Right atrium auricular region (tissue), 2 donors: ENCODE measurements around the gene ITSN1. TPM values are rescaled to one million over a fixed set of nuclear protein-coding genes. Genes with fewer than 3 reads are reported as not detected.
A peak's percentile ranks its signal among the peaks of the same experiment; 100 is the strongest.
"Not testable (repeated sequence)": the region's sequence is repeated elsewhere in the genome, so short reads cannot be mapped to it uniquely, and the experiment has no call there.

Experiments used
- DNase-seq: peaks from one replicate; pipeline ENCODE4 v3.0.0-alpha.2; 2019; ENCODE audit warnings: low spot score
- H3K27ac ChIP-seq, 2 donors: fragments of 200-600 bp; sonication (generic); 1 replicate in 1 of 2; 2 replicates in 1 of 2; pipeline ENCODE4 v1.5.1; 2016 to 2019
- H3K27me3 ChIP-seq, 2 donors: fragments of 200-600 bp; sonication (generic); one replicate each; pipeline versions ENCODE4 v1.5.1 to v1.6.0; 2017 to 2019
- H3K36me3 ChIP-seq: fragments of 200-600 bp; sonication (generic); one replicate; pipeline ENCODE4 v1.5.1; 2016
- H3K4me1 ChIP-seq, 2 donors: fragments of 200-600 bp; sonication (generic); one replicate each; pipeline versions ENCODE4 v1.5.1 to v1.6.0; 2017 to 2019
- H3K4me3 ChIP-seq, 2 donors: fragments of 200-600 bp; sonication (generic); 1 replicate in 1 of 2; 2 replicates in 1 of 2; pipeline ENCODE4 v1.5.1; 2017 to 2019; ENCODE audit warnings: mild to moderate bottlenecking in 1 of 2, moderate library complexity in 1 of 2
- H3K9me3 ChIP-seq, 2 donors: fragments of 200-600 bp; sonication (generic); one replicate each; pipeline ENCODE4 v1.5.1; 2019
- total RNA-seq, 2 donors: library from RNA; depleted of rRNA; stranded (reverse); fragments of >200 nt; gene quantifications; one replicate each; pipeline ENCODE4 v1.1.0, GENCODE V29; 2016
- TF ChIP-seq, protein P1 (sequence below), 2 donors: fragments of 200-600 bp; sonication (generic); IDR thresholded peaks; one replicate each; pipeline ENCODE4 v1.5.1; 2019; ENCODE audit warnings: antibody characterized with exemption in 2 of 2

Gene ITSN1
- total RNA-seq, 2 donors from 2014 or later, result 49.9 to 54.9 TPM

DNA sequence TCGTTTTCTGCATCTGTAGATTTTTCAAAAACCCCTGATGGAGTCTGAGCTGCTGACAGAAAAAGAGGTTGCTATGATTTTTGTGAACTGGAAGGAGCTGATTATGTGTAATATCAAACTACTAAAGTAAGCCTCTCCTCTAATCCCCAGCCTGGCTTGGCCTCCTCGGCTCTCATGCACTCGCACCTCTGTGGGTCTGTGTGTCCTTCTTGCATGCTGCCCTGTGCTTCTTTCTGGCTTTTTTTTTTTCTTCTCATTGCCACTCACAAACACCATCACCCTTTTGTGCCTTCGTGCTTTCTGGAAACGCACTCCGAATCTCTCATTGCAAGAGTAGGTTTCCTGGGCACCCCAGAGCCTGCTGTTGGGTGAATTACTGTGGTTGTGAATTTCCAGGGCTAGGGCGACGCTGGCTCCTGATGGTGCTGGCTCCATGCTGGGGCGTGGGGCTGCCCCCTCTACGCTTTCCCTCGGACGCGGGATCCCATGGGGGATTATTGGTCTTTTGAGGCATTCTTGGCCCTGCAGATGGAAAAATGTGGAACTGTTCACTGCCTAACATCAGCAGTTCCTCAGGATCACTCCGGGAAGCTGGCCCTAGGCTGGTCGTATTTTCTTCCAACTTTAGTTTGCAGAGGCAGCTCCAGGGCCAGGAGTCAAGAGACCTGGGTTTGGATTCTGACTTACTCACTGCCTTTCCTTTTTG, 216.5 kb downstream of the ITSN1 start:
- H3K9me3 ChIP-seq, result no peaks in the 10 kb centered on the region
- TF ChIP-seq, protein P1, sequence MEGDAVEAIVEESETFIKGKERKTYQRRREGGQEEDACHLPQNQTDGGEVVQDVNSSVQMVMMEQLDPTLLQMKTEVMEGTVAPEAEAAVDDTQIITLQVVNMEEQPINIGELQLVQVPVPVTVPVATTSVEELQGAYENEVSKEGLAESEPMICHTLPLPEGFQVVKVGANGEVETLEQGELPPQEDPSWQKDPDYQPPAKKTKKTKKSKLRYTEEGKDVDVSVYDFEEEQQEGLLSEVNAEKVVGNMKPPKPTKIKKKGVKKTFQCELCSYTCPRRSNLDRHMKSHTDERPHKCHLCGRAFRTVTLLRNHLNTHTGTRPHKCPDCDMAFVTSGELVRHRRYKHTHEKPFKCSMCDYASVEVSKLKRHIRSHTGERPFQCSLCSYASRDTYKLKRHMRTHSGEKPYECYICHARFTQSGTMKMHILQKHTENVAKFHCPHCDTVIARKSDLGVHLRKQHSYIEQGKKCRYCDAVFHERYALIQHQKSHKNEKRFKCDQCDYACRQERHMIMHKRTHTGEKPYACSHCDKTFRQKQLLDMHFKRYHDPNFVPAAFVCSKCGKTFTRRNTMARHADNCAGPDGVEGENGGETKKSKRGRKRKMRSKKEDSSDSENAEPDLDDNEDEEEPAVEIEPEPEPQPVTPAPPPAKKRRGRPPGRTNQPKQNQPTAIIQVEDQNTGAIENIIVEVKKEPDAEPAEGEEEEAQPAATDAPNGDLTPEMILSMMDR (IDR thresholded peaks at IDR 0.05), result no peak
- H3K4me1 ChIP-seq, result no peaks in the 10 kb centered on the region
- H3K27ac ChIP-seq, result peak overlapping the region in 1 of 2 donors; percentile 10
- DNase-seq, result no peak
- H3K4me3 ChIP-seq, result no peak overlapping the region
- H3K27me3 ChIP-seq, result no peaks in the 10 kb centered on the region
- no peaks in the 10 kb centered on the region for H3K36me3 ChIP-seq

DNA sequence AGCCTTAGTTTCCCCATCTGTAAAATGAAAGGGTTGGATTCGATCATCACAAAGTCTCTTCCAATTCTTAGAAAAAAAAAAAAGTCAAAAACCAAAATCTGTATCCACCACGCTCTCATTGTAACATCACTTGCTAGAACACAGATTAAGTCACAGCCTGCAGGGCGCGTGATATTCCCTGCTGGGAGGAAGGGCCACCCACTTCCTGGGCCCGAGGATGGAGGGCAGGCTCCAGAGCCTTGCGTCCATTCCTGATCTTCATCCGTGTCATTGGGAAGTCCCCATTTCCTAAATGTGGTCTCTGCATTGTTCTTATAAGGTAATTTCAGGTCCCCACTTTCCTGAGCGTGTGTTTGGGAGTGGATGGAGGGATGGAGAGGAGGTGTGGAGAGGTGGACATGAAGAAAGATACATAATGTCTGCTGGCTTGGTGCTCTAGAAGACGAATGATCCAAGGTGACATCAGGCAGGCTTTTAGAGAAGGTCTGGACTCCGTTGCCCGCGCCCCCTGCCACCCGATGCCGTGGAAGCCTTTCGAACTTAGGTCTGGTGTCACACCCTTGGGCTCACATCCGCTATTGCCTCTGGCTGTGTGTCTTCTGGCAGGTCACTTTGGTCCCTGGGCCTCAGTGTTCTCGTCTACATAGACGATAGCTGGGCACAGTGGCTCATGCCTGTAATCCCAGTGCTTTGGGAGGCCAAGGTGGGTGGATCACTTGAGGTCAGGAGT, 217.2 kb downstream of the ITSN1 start:
- TF ChIP-seq, protein P1 (IDR thresholded peaks at IDR 0.05), result no peak
- Histone ChIP-seq H3K27me3 (no peaks in the 10 kb centered on the region), H3K36me3 (no peaks in the 10 kb centered on the region), H3K4me1 (no peaks in the 10 kb centered on the region), H3K9me3 (no peaks in the 10 kb centered on the region), H3K4me3 (no peak overlapping the region), H3K27ac (no peak overlapping the region)
- DNase-seq, result no peak

DNA sequence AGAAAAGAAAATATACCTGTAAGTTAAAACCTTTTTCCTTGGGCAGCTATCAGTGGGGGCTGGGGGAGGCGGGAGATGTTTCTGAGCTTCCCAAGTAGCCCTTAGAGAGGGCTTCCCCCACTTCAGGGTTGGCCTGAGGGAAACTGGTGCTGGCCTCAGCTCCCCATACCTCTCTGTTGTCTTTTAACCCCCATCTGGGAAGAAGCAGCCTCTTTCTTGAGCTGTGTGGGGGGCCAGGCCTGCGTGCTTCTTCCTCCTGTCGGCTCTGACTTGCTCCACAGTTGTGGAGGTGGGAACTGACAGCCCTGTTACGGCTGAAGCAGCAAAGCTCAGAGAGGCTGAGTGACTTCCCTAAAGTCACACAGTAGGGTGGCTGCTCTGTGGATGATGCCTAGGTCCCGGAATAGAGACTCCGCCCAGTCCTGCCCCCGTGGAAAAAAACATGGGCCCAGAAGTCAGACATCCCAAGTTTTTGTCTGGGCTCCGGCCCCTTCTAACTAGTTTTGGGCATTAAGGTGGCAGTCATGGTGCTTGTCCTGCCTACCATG, 218.1 kb downstream of the ITSN1 start:
- no peak overlapping the region for H3K27ac ChIP-seq
- H3K9me3 ChIP-seq, result no peaks in the 10 kb centered on the region
- H3K36me3 ChIP-seq, result no peaks in the 10 kb centered on the region
- no peak overlapping the region for H3K4me3 ChIP-seq
- TF ChIP-seq, protein P1 (IDR thresholded peaks at IDR 0.05), result no peak
- no peaks in the 10 kb centered on the region for H3K27me3 ChIP-seq
- DNase-seq, result no peak
- no peaks in the 10 kb centered on the region for H3K4me1 ChIP-seq

DNA sequence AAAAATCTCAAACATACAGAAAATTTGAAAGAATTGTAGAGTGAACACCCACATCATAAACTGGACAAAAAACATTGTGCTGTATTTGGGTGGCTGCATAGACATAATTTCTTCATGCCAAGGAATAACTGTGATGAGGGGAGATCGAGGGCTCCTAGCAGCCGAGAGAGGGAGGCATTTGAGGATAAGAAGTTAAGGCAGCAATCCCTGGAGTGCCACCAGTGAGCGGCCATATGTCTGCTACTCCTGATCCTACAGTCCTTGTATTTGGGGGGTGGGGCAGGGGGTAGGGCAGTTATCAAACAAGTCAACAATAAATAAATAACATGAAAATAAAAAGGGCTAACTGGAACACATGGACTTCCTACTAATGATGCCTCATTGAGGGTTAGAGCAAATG, 218.8 kb downstream of the ITSN1 start:
- no peak for DNase-seq
- no peaks in the 10 kb centered on the region for H3K4me1 ChIP-seq
- TF ChIP-seq, protein P1 (IDR thresholded peaks at IDR 0.05), result no peak
- no peak overlapping the region for H3K27ac ChIP-seq
- no peaks in the 10 kb centered on the region for H3K36me3 ChIP-seq
- no peaks in the 10 kb centered on the region for H3K27me3 ChIP-seq
- H3K9me3 ChIP-seq, result no peaks in the 10 kb centered on the region
- H3K4me3 ChIP-seq, result no peak overlapping the region

DNA sequence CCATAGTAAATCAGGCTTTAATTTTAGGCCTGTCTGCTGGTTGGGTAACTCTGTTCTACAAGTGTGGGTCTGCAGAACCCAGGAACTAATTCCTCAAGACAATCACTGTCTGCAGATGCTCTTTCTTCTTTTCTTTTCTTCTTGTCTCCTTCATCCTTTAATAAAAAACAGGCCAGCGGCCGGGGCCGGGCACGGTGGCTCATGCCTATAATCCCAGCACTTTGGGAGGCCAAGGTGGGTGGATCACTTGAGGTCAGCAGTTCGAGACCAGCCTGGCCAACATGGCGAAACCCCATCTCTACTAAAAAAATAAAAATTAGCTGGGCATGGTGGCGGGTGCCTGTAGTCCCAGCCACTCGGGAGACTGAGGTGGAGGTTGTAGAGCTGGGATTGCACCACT, 220.9 kb downstream of the ITSN1 start:
- DNase-seq, H3K27ac ChIP-seq, H3K9me3 ChIP-seq, H3K36me3 ChIP-seq, H3K27me3 ChIP-seq, H3K4me3 ChIP-seq, H3K4me1 ChIP-seq: not testable (repeated sequence)

DNA sequence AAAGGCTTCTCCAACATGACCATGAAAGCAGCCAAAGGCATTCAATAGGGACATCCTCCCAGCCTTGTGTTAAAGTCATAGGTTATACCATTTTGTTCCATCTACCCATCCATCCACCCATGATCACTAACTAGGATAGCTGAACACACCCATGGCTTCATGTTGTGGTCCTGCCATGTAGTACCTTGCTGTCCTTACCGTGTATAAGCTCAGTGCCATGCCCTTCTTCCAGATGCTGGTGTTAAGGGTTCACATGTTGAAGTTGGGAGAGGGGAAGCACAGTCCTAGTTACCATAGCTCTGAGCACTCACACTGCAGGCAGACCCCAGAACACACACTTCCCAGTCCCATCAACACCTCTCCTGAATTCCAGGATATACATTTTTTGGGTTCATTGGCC, 221.8 kb downstream of the ITSN1 start:
- no peak overlapping the region for H3K27ac ChIP-seq
- no peak for DNase-seq
- TF ChIP-seq, protein P1 (IDR thresholded peaks at IDR 0.05), result no peak

More for the DNA sequence above, 221.8 kb downstream of the ITSN1 start:
- H3K4me1 ChIP-seq, result no peaks in the 10 kb centered on the region
- no peaks in the 10 kb centered on the region for H3K36me3 ChIP-seq
- no peak overlapping the region for H3K4me3 ChIP-seq
- no peaks in the 10 kb centered on the region for H3K27me3 ChIP-seq
- H3K9me3 ChIP-seq, result no peaks in the 10 kb centered on the region
